ENCODE measurements around the gene ESYT1.

GRCh38 chr12:56151672-56152131 is 23.6 kb downstream of the ESYT1 start:
- TF ChIP-seq CTCF (IDR thresholded peaks at IDR 0.05) (no peak), SIN3A (IDR thresholded peaks at IDR 0.05; ENCODE audit: borderline replicate concordance, insufficient read depth, low read depth, low read length) (no peak)
